ENCODE measurements around the gene MS4A1. TPM values are rescaled to one million over a fixed set of nuclear protein-coding genes. Genes with fewer than 3 reads are reported as not detected.
"Not testable (repeated sequence)": the region's sequence is repeated elsewhere in the genome, so short reads cannot be mapped to it uniquely, and the experiment has no call there.

The MS4A1 gene
- polyA plus RNA-seq (ENCODE audit: insufficient read depth in 1 of 5, insufficient read length in 5 of 5, low replicate concordance in 1 of 5) = 1 to 10 TPM in 3 of 5 donors, under 1 TPM in 2; 0.41 to 1.9 (median 1.3) TPM
- long read RNA-seq, donor 1, partial matches to known transcripts = 0 of 1 reads
- long read RNA-seq, donor 1, other reads (novel, unspliced or antisense) = 0 of 1 reads
- long read RNA-seq, donor 2, partial matches to known transcripts = 0 of 1 reads
- long read RNA-seq, donor 2, other reads (novel, unspliced or antisense) = 0 of 1 reads
- long read RNA-seq, donor 3, partial matches to known transcripts = 0 of 2 reads
- long read RNA-seq, donor 3, other reads (novel, unspliced or antisense) = 0 of 2 reads
- long read RNA-seq, donor 4, partial matches to known transcripts = 0 of 1 reads
- long read RNA-seq, donor 4, other reads (novel, unspliced or antisense) = 0 of 1 reads
- long read RNA-seq, donor 5 = 0 reads
- long read RNA-seq, donor 6, partial matches to known transcripts = 0 of 1 reads
- long read RNA-seq, donor 6, other reads (novel, unspliced or antisense) = 0 of 1 reads
- long read RNA-seq, donor 7 = 0 reads
- long read RNA-seq, donor 8 = 0 reads

DNA sequence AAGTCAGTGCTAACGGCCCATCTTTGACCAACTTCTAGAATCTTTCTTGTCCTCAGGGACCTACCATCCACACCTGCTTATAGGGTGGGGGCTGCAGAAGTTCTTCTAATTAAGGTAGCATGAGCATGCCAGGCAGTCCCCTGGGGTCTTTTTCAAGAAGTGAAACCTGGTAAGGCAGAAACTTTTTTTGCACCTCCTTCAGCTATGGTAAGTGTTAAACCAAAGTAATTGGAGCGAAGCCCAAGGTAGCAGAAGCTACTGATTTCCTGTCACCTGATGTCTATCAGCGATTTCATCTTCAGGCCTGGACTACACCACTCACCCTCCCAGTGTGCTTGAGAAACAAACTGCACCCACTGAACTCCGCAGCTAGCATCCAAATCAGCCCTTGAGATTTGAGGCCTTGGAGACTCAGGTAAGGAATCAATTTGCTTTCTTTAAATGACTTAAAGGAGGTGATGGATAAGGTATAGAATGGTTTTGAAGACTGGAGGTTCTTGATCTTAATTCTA, at the start of gene MS4A1:
Gene MS4A1, plus strand, starts transcription at position 317 of the 512 bp plus-strand sequence. CDS start 6,528 bp downstream, outside the sequence.
- DNase-seq = no peak

DNA sequence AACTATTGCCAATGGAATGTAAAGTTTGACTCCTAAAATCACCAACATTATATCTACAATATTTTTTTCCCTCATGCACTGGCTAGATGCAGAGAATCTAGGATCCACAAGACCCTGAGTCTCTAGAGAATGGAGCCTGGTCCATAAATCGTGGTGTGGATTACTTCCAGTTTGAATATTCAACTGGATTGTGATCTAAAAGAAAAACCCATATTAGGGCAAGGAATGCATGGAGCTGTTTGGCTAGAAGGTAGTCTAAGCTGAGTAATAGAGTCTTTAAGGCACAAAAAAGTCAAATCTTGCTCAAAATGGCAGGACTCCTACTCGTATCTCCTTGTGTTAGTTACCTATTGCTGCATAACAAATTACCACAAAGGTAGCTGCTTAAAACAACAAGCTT, 35.6 kb upstream of the MS4A1 start:
- DNase-seq = no peak

DNA sequence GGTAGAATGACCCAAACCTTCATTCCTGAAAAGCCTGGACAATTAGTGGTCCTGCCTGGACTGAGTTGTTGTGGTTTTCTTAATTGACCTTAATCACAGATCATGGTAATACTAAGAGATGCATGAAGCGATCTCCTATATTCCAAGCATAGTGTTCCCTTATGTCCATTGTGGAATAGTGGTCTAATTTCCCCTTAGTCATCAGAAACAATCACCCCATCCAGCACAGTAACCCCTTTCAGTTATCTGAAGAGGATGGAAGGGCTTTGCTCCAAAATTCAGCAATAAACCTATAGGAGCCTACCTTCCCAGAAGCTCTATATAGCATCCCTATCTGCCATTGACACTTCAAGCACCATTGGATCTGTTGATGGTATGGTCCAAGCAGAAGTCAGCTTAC, 33.0 kb upstream of the MS4A1 start:
- no peak for DNase-seq

DNA sequence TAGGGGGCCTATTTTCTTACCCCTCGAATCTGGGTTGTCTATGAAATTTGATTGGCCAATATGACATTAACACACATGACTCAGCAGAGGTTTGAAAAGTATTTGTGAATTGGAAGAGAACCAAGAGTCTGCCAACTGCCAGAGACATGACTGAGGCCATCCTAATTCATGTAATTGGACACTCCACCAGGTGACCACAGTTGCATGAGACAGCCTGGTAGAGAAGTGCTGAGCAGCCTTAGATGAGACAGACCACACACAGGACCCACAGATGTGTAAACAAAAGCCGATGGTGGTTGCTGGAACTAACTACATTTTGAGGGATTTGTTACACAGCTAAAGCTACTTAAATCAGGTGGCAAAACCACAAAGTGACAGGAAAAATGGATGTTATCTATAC, 27.1 kb upstream of the MS4A1 start:
- no peak for DNase-seq

DNA sequence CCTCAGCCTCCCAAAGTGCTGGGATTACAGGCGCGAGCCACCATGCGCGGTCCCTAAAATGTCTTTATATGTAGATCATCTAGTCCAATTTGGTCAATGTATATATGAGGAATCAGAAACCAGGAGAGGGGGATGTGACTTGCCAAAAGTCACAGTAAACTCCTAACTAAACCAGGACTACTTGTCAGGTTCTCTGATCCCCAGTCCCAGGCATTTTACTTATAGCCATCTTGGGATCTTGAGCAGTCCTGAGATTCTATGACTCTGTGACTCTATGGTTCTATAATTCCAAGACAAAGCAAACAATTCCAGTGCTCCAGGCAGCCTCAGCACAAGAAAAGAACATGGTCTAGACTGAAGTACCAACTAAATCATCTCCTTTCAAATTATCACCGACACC, 26.4 kb upstream of the MS4A1 start, which contains the start of gene MS4A5:
Gene MS4A5, plus strand, starts transcription at position 301 of the 400 bp plus-strand sequence. CDS start 103 bp downstream, outside the sequence.
- DNase-seq = no peak

DNA sequence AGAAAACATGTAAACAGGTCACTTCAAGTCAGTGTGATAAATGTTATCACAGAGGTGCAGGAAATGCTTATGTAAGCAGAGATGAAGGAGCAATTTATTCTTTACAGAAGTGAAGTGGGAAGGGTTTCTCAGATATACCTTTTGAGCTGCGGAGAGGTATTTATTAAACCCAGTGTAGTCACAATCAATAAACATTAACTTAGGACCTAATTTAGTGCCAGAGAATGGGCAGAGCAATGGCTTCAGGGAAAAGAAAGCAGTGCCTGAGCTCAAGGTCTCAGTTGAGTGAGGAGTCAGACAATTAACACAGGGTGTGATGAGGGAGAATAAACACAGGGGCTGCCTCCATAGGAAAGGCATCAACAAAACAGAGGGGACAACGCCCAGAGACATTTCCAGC, 24.4 kb upstream of the MS4A1 start:
- DNase-seq = no peak

DNA sequence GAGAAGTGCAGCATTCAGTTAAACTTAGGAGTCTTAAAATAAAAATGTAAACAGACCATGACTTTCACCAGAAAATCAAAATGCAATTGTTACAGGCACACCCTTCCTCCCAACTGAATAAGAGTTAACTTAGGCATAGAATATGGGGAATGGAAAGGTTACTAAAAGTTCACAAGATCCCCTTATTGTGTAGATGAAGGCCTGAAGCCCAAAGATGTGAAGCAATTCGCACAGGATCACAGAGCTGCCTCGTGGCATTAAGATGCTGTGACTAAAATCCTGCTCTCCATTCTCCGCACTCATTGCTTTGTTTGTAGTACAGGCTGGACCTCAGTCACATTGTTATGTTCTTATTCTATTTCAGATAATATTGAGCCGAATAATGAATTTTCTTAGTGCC, 22.2 kb upstream of the MS4A1 start:
- no peak for DNase-seq

DNA sequence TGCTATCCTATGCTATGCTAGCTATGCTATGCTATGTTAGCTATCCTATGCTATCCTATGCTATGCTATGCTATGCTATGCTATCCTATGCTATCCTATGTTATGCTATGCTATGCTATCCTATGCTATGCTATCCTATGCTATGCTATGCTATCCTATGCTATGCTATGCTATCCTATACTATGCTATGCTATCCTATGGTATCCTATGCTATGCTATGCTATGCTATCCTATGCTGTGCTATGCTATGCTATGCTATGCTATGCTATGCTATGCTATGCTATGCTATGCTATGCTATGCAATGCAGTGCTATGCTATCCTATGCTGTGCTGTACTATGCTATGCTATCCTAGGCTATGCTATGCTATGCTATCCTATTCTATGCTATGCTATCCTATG, 8.6 kb upstream of the MS4A1 start:
- no peak for DNase-seq

DNA sequence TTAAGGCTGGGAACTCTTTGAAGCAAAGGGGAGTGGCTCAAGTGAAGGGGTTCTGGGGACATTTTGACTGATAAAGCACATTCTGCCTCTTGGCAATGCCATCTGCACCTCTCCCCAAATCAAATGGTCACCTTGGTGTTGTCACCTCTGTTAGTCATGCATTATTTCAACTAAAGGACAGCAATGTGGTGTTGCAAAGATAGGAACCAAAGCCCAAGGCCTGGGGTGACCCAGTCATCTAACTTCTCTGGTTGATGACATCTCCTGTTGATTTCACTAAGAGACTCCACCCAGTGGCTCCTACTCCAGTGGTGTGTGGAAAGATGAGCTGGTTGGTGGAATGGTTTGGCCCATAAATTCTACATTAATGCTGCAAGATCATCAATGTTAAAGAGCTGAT, 7.8 kb upstream of the MS4A1 start:
- no peak for DNase-seq

DNA sequence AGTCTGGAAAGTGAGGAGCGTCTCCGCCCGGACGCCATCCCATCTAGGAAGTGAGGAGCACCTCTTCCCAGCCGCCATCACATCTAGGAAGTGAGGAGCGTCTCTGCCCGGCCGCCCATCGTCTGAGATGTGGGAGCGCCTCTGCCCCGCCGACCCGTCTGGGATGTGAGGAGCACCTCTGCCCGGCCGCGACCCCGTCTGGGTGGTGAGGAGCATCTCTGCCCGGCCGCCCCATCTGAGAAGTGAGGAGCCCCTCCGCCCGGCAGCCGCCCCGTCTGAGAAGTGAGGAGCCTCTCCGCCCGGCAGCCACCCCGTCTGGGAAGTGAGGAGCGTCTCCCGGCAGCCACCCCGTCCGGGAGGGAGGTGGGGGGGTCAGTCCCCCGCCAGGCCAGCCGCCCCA, 4.5 kb upstream of the MS4A1 start:
- not testable (repeated sequence) for DNase-seq

DNA sequence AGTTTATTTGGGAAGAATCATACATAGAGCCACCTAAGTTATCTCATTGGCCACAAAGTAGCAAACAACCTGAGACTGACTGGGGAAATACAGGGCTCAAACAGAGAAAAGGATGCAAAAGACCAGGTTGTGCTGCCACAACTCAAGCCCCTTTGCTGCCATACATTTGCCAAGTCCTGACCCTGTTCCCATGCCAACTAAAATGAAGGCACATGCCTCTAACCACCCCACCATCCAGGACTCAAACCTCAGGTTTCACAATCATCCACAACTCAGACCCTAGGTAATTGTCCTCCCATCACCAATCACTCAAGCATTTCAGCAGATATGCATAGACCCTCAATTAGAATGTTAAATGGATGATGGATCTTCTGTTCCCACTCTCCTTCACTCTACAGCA, 1.4 kb upstream of the MS4A1 start:
- no peak for DNase-seq

DNA sequence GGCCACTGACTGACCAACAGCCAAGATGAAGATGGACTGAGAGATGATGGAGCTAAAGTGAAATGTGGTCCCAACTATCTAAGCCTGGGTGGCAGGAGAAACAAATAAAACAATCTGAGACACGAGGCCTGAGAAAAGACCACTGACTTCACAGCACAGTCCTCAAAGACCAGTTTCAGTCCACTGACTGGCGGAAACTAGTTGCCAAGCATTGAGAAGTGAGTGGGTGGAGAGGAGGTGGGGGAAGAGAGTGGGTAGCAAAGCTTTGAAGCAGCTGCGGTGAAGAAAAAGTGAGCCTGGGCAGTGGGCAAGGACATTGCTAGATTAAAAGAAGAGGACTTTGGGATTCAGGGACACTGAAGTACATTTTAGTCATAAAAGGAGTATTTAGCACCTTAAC, 1.9 kb downstream of the MS4A1 start:
- DNase-seq = no peak

DNA sequence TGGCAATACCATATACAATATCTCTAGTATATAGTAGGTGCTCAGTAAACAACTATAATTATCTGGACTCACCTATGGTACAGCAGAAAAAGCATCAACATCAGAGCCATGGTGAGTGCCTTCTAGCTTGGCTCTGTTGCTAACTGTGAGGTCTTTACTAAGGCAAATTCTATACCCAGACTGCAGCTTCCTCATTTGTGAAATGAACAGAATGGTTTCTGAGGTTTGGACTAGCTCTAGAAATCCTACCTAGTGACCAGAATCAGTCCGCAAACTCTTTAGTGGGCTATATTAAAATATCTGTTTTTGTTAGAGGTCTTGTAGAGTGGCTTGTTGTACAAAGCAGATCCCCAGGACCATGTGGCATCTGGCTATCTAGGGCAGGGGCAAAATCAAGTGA, 3.7 kb downstream of the MS4A1 start:
- no peak for DNase-seq

DNA sequence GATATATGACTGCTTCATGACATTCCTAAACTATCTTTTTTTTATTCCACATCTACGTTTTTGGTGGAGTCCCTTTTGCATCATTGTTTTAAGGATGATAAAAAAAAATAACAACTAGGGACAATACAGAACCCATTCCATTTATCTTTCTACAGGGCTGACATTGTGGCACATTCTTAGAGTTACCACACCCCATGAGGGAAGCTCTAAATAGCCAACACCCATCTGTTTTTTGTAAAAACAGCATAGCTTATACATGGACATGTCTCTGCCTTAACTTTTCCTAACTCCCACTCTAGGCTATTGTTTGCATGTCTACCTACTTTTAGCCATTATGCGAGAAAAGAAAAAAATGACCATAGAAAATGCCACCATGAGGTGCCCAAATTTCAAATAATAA, 13.2 kb downstream of the MS4A1 start:
- DNase-seq = no peak

DNA sequence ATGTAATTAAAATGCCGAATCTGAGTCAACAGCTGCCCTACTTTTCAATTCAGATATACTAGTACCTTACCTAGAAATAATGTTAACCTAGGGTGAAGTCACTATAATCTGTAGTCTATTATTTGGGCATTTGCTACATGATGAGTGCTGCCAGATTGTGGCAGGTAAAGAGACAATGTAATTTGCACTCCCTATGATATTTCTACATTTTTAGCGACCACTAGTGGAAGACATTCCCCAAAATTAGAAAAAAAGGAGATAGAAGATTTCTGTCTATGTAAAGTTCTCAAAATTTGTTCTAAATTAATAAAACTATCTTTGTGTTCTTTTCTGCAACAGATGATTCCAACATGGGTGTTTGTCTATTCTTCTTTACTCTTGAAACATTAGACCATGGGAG, 14.1 kb downstream of the MS4A1 start:
- no peak for DNase-seq

DNA sequence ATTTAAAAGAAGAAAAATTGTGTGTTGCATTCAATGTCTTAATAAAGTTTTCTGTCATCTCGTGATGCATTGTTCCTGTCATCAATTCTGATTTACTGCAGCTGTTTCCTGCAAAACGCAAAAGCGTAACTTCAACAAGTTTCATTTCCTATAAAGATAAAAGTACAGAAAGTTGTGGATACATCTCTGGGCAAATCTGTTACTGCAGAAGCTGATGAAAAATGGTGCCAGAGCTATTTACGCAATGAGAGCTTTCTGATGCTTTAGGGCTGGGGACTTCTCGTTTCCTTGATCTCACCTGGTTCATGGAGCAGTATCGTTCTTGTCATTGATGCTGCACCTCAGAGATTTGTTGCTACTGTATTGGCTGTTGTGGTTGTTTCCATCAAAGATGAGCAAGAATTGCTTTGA, 21.4 kb downstream of the MS4A1 start:
- DNase-seq = peak in 1 of 2 donors; percentile 5

DNA sequence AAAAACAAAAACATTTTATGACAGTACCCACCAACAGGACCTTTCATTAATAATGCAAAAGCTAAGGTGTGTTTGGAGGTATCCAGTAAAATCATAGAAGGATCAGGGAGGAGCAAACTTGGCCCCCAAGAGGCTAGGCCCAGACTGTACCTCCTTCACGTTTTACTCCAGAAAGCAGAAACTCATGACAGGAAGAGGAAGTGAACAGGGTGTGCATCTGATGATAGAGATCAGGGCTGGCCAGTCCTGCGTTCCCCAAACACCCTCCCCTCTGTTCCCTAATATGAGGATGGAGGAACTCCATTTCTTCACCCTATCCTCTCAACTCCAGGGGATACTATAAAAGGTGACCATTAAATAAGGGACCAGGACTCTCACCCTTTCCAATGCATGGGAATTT, 26.7 kb downstream of the MS4A1 start:
- DNase-seq = no peak

DNA sequence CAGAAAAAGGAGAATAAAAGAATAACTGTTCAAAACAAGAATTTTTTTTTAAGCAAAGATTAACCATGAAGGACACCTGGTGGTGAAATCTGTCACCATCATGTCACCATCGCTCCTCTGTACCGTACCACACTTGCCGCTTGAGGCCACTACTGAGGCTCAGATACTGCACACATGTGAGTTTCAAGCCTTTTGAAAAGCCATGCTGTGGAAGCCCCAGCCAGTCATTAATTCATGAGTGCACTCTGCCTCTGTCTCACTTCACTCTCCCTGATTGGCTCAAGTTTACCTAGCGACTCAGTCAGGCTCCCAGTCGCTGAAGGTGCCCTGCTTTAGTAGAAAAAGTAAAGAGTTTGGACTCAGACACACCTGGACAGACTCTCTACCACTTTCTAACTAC, 30.3 kb downstream of the MS4A1 start:
- no peak for DNase-seq

DNA sequence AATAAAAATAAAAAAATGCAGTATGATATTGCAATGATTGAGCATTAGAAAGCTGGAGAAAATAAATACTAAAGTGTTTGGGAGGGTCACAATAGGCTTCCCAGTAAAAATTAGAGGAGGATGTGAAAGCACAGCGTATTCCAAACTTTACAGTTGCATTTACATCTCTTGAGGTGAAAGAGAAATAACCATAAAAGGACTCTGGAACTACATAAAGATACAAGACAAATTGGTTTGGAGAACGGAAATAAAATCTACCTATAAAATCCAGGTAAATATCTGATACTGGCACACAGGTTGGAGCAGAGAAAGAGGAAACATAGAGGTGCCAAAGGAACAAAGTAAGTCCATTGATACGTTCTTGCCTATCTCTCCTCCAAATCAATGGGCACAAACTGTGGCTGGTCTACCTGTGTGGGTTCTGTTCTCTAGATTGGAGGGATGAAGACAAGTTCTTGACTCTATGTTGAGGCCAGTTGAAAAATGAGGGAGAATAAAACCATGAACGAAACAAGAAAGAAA, 36.9 kb downstream of the MS4A1 start, which contains the start of gene MS4A12:
Gene MS4A12, plus strand, starts transcription at position 291 of the 522 bp plus-strand sequence. CDS start 4,541 bp downstream, outside the sequence.
- DNase-seq = no peak

DNA sequence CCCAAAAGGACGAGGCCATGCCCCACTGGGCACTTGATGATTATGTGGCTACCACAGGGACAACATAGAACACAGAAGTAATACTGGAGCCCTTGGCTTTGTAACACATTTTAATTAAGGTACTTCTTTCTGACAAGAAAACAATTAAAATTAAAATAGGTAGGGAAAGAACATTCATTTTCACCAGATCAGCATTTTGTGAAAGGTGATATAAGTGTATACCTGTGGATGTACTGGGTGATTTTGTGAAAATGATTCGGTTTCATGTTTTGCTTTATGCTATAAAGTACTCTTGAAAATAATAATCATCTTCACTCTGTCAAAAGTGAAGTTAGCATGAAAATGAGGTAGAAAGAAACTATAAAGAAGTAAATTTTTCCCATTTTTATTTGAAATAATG, 37.8 kb downstream of the MS4A1 start:
- no peak for DNase-seq

DNA sequence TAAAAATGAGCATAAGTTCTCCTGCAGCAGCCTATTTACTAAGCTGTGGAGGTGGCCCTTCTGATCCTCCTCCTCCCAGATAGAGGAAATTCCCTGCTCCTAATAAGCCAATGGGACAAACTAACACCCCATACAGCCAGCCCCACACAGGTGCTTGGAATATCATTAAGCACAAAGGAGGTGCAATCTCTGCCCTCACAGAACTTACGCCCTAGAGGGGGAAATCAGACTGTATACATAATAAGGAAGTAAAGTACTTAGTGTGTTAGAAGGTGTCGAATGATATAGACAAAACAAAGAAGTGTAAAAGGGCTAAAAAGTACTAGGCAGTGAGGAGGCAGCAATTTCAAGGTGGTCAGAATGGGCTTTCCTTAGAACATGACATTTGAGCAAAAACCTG, 42.8 kb downstream of the MS4A1 start:
- DNase-seq = no peak

DNA sequence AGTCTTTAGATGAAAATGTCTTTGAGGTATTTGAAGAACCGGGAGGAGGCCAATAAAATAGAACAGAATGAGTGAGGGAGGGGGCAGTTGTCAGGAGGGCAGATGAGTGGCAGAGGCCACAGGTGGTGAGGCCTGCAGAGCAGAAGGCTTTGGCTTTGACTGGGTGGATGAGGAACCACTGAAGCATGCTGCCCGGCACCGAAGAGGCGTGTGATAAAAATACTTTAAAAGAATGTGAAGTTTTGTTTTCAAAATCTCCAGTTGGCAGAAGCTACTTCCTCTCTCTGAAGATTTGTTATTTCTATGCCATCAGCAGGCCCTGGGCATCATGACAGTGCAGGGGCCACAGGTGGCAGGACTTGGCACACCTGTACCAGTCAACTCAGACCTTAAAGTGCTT, 43.2 kb downstream of the MS4A1 start:
- DNase-seq = no peak
